SK-N-SH treated with all-trans-retinoic acid at 6 μM for 48 hours (cell line): ENCODE measurements around the gene TBCEL.

ENCODE experiments used
- ATAC-seq: fragments of 200-7000 bp; cut with Tn5 transposase; 3 replicates; pipeline ENCODE4 v1.9.1; 2020; ENCODE audit warnings: mild to moderate bottlenecking, moderate library complexity
- BACH2 ChIP-seq: fragments of 250-450 bp; sonication (Bioruptor Pico); IDR thresholded peaks from 2 replicates; pipeline ENCODE4 v1.9.0; 2021; ENCODE audit warnings: mild to moderate bottlenecking, borderline replicate concordance
- CSDC2 ChIP-seq: fragments of 250-450 bp; sonication (Bioruptor Pico); IDR thresholded peaks from 2 replicates; pipeline ENCODE4 v1.5.0; 2020; ENCODE audit warnings: mild to moderate bottlenecking, moderate library complexity
- CSRNP3 ChIP-seq: fragments of 250-450 bp; sonication (Bioruptor Pico); IDR thresholded peaks from 2 replicates; pipeline ENCODE4 v1.5.1; 2021; ENCODE audit warnings: mild to moderate bottlenecking, moderate library complexity
- ESRRG ChIP-seq: fragments of 250-450 bp; sonication (Bioruptor Pico); IDR thresholded peaks from 2 replicates; pipeline ENCODE4 v1.6.1; 2021; ENCODE audit warnings: mild to moderate bottlenecking
- GLIS3 ChIP-seq: fragments of 250-450 bp; sonication (Bioruptor Pico); IDR thresholded peaks from 2 replicates; pipeline ENCODE4 v1.5.0; 2020; ENCODE audit warnings: mild to moderate bottlenecking, moderate library complexity
- ISL1 ChIP-seq: fragments of 250-450 bp; sonication (Bioruptor Pico); IDR thresholded peaks from 2 replicates; pipeline ENCODE4 v2.1.2; 2022; ENCODE audit warnings: mild to moderate bottlenecking, moderate library complexity
- OSR1 ChIP-seq: fragments of 250-450 bp; sonication (Bioruptor Pico); IDR thresholded peaks from 2 replicates; pipeline ENCODE4 v1.8.0; 2022; ENCODE audit warnings: moderate library complexity, mild to moderate bottlenecking, inconsistent platforms
- POU6F1 ChIP-seq: fragments of 250-450 bp; sonication (Bioruptor Pico); IDR thresholded peaks from 2 replicates; pipeline ENCODE4 v1.8.0; 2021; ENCODE audit warnings: low read depth, mild to moderate bottlenecking, moderate library complexity, borderline replicate concordance
- PPARA ChIP-seq: fragments of 250-450 bp; sonication (Bioruptor Pico); IDR thresholded peaks from 2 replicates; pipeline ENCODE4 v1.5.0; 2020; ENCODE audit warnings: mild to moderate bottlenecking, borderline replicate concordance
- RARB ChIP-seq: fragments of 250-450 bp; sonication (Bioruptor Pico); IDR thresholded peaks from 2 replicates; pipeline ENCODE4 v1.8.0; 2021; ENCODE audit warnings: mild to moderate bottlenecking, moderate library complexity
- SNAI2 ChIP-seq: fragments of 250-450 bp; sonication (Bioruptor Pico); IDR thresholded peaks from 2 replicates; pipeline ENCODE4 v1.5.0; 2020; ENCODE audit warnings: mild to moderate bottlenecking, moderate library complexity
- TCF4 ChIP-seq: fragments of 250-450 bp; sonication (Bioruptor Pico); IDR thresholded peaks from 2 replicates; pipeline ENCODE4 v1.8.0; 2021; ENCODE audit warnings: mild to moderate bottlenecking, moderate library complexity, borderline replicate concordance
- TOX ChIP-seq: fragments of 250-450 bp; sonication (Bioruptor Pico); IDR thresholded peaks from 2 replicates; pipeline ENCODE4 v1.8.0; 2021; ENCODE audit warnings: mild to moderate bottlenecking, moderate library complexity, borderline replicate concordance
- ZC3H10 ChIP-seq: fragments of 250-450 bp; sonication (Bioruptor Pico); IDR thresholded peaks from 2 replicates; pipeline ENCODE4 v1.5.1; 2021; ENCODE audit warnings: mild to moderate bottlenecking, moderate library complexity
- ZFP3 ChIP-seq: fragments of 250-450 bp; sonication (Bioruptor Pico); IDR thresholded peaks from 2 replicates; pipeline ENCODE4 v1.5.0; 2020; ENCODE audit warnings: mild to moderate bottlenecking, moderate library complexity
- ZFP30 ChIP-seq: fragments of 450-650 bp; formaldehyde crosslinking; IDR thresholded peaks from 2 replicates; pipeline ENCODE4 v1.5.0; 2022; ENCODE audit warnings: mild to moderate bottlenecking, moderate library complexity
- ZNF70 ChIP-seq: fragments of 450-650 bp; formaldehyde crosslinking; IDR thresholded peaks from 2 replicates; pipeline ENCODE4 v1.5.0; 2020; ENCODE audit warnings: mild to moderate bottlenecking, moderate library complexity
- TF ChIP-seq, protein P1 (sequence below): fragments of 250-450 bp; sonication (Bioruptor Pico); IDR thresholded peaks from 2 replicates; pipeline ENCODE4 v1.5.0; 2020; ENCODE audit warnings: mild to moderate bottlenecking, moderate library complexity
- TF ChIP-seq, protein P2 (sequence below): fragments of 250-450 bp; sonication (Bioruptor Pico); IDR thresholded peaks from 2 replicates; pipeline ENCODE4 v1.5.1; 2020; ENCODE audit warnings: low read depth, mild to moderate bottlenecking, moderate library complexity
- TF ChIP-seq, protein P3 (sequence below): fragments of 250-450 bp; sonication (Bioruptor Pico); IDR thresholded peaks from 2 replicates; pipeline ENCODE4 v1.8.0; 2020; ENCODE audit warnings: mild to moderate bottlenecking, moderate library complexity, borderline replicate concordance

The TBCEL gene

GRCh38 chr11:121109916-121110586, 86.1 kb downstream of the TBCEL start:
- ATAC-seq = no peak
- TF ChIP-seq ZFP3 (no peak), ISL1 (CRISPR knock-in tag) (peak; percentile 69), TCF4 (CRISPR knock-in tag) (peak; percentile 71)
- TF ChIP-seq, protein P1, sequence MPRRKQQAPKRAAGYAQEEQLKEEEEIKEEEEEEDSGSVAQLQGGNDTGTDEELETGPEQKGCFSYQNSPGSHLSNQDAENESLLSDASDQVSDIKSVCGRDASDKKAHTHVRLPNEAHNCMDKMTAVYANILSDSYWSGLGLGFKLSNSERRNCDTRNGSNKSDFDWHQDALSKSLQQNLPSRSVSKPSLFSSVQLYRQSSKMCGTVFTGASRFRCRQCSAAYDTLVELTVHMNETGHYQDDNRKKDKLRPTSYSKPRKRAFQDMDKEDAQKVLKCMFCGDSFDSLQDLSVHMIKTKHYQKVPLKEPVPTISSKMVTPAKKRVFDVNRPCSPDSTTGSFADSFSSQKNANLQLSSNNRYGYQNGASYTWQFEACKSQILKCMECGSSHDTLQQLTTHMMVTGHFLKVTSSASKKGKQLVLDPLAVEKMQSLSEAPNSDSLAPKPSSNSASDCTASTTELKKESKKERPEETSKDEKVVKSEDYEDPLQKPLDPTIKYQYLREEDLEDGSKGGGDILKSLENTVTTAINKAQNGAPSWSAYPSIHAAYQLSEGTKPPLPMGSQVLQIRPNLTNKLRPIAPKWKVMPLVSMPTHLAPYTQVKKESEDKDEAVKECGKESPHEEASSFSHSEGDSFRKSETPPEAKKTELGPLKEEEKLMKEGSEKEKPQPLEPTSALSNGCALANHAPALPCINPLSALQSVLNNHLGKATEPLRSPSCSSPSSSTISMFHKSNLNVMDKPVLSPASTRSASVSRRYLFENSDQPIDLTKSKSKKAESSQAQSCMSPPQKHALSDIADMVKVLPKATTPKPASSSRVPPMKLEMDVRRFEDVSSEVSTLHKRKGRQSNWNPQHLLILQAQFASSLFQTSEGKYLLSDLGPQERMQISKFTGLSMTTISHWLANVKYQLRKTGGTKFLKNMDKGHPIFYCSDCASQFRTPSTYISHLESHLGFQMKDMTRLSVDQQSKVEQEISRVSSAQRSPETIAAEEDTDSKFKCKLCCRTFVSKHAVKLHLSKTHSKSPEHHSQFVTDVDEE (CRISPR knock-in tag) = peak; percentile 84; the same call in 1 of the 2 replicates
- TF ChIP-seq, all 23 proteins: peak for 3

GRCh38 chr11:121110871-121111724, 87.2 kb downstream of the TBCEL start:
- ATAC-seq = no peak
- TF ChIP-seq POU6F1 (CRISPR knock-in tag) (no peak), ZNF70 (CRISPR knock-in tag) (no peak), TCF4 (CRISPR knock-in tag) (no peak), TOX (no peak), CSRNP3 (CRISPR knock-in tag) (no peak), BACH2 (CRISPR knock-in tag) (no peak), ISL1 (CRISPR knock-in tag) (no peak), ZFP30 (CRISPR knock-in tag) (no peak), CSDC2 (CRISPR knock-in tag) (no peak), ESRRG (CRISPR knock-in tag) (no peak), GLIS3 (CRISPR knock-in tag) (no peak), SNAI2 (CRISPR knock-in tag) (no peak), ZC3H10 (no peak), ZFP3 (no peak), RARB (CRISPR knock-in tag) (no peak), OSR1 (CRISPR knock-in tag) (no peak), PPARA (CRISPR knock-in tag) (no peak)
- TF ChIP-seq, protein P2, sequence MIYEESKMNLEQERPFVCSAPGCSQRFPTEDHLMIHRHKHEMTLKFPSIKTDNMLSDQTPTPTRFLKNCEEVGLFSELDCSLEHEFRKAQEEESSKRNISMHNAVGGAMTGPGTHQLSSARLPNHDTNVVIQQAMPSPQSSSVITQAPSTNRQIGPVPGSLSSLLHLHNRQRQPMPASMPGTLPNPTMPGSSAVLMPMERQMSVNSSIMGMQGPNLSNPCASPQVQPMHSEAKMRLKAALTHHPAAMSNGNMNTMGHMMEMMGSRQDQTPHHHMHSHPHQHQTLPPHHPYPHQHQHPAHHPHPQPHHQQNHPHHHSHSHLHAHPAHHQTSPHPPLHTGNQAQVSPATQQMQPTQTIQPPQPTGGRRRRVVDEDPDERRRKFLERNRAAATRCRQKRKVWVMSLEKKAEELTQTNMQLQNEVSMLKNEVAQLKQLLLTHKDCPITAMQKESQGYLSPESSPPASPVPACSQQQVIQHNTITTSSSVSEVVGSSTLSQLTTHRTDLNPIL (CRISPR knock-in tag) = no peak
- TF ChIP-seq, protein P3, sequence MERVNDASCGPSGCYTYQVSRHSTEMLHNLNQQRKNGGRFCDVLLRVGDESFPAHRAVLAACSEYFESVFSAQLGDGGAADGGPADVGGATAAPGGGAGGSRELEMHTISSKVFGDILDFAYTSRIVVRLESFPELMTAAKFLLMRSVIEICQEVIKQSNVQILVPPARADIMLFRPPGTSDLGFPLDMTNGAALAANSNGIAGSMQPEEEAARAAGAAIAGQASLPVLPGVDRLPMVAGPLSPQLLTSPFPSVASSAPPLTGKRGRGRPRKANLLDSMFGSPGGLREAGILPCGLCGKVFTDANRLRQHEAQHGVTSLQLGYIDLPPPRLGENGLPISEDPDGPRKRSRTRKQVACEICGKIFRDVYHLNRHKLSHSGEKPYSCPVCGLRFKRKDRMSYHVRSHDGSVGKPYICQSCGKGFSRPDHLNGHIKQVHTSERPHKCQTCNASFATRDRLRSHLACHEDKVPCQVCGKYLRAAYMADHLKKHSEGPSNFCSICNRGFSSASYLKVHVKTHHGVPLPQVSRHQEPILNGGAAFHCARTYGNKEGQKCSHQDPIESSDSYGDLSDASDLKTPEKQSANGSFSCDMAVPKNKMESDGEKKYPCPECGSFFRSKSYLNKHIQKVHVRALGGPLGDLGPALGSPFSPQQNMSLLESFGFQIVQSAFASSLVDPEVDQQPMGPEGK (CRISPR knock-in tag) = no peak
- TF ChIP-seq, protein P1 (CRISPR knock-in tag) = no peak
- TF ChIP-seq, all 23 proteins: peak for 0
